Measurements from ENCODE around the gene ACTG2.
"Not testable (repeated sequence)": the region's sequence is repeated elsewhere in the genome, so short reads cannot be mapped to it uniquely, and the experiment has no call there.

The ACTG2 gene

GRCh38 chr2:73892631-73893329 lies at the start of gene ACTG2:
ACTG2 (plus strand) TSS chr2:73893008; CDS start chr2:73901312, 8,304 bp downstream.
- no peak for DNase-seq (ENCODE audit: low read depth)

GRCh38 chr2:73844087-73844486 lies 48.7 kb upstream of the ACTG2 start:
- DNase-seq (ENCODE audit: low read depth): no peak

GRCh38 chr2:73850009-73850408 lies 42.8 kb upstream of the ACTG2 start:
- DNase-seq (ENCODE audit: low read depth): no peak

- DNase-seq (ENCODE audit: low read depth): no peak
These were observed 41.5 kb upstream of the ACTG2 start for GRCh38 chr2:73851274-73851673.

- DNase-seq (ENCODE audit: low read depth): peak; percentile 32
These were observed 40.8 kb upstream of the ACTG2 start for GRCh38 chr2:73852020-73852419.

GRCh38 chr2:73855526-73855925 lies 37.3 kb upstream of the ACTG2 start:
- DNase-seq (ENCODE audit: low read depth): no peak

GRCh38 chr2:73856214-73856613 lies 36.6 kb upstream of the ACTG2 start:
- DNase-seq (ENCODE audit: low read depth): peak; percentile 64

- peak; percentile 43 for DNase-seq (ENCODE audit: low read depth)
These were observed 32.9 kb upstream of the ACTG2 start for GRCh38 chr2:73859721-73860586.

GRCh38 chr2:73862987-73863386 lies 29.8 kb upstream of the ACTG2 start:
- no peak for DNase-seq (ENCODE audit: low read depth)

- no peak for DNase-seq (ENCODE audit: low read depth)
These were observed 24.4 kb upstream of the ACTG2 start for GRCh38 chr2:73868204-73868978.

GRCh38 chr2:73870084-73870483 lies 22.7 kb upstream of the ACTG2 start:
- DNase-seq (ENCODE audit: low read depth): peak; percentile 42

- no peak for DNase-seq (ENCODE audit: low read depth)
These were observed 15.6 kb upstream of the ACTG2 start for GRCh38 chr2:73877071-73877802.

GRCh38 chr2:73877984-73878383 lies 14.8 kb upstream of the ACTG2 start:
- not testable (repeated sequence) for DNase-seq (ENCODE audit: low read depth)

- DNase-seq (ENCODE audit: low read depth): no peak
These were observed 7.4 kb upstream of the ACTG2 start for GRCh38 chr2:73885406-73885805.

GRCh38 chr2:73886357-73886756 lies 6.5 kb upstream of the ACTG2 start:
- no peak for DNase-seq (ENCODE audit: low read depth)

- DNase-seq (ENCODE audit: low read depth): not testable (repeated sequence)
These were observed 5.0 kb upstream of the ACTG2 start for GRCh38 chr2:73887596-73888353.

GRCh38 chr2:73888388-73888787 lies 4.4 kb upstream of the ACTG2 start:
- no peak for DNase-seq (ENCODE audit: low read depth)

GRCh38 chr2:73889206-73889605 lies 3.6 kb upstream of the ACTG2 start:
- no peak for DNase-seq (ENCODE audit: low read depth)

- no peak for DNase-seq (ENCODE audit: low read depth)
These were observed 2.3 kb upstream of the ACTG2 start for GRCh38 chr2:73890301-73891092.

GRCh38 chr2:73891276-73891901 lies 1.4 kb upstream of the ACTG2 start:
- DNase-seq (ENCODE audit: low read depth): no peak
